HG03095 (cell line): ENCODE results near the gene SRY.
"Not testable (repeated sequence)": the region's sequence is repeated elsewhere in the genome, so short reads cannot be mapped to it uniquely, and the experiment has no call there.

Experiments
- ATAC-seq: cut with Tn5 transposase; IDR thresholded peaks from one replicate; pipeline ENCODE4 v1.9.1; 2021; ENCODE audit warnings: moderate library complexity; ENCODE audit not compliant: unreplicated experiment

Gene SRY

DNA sequence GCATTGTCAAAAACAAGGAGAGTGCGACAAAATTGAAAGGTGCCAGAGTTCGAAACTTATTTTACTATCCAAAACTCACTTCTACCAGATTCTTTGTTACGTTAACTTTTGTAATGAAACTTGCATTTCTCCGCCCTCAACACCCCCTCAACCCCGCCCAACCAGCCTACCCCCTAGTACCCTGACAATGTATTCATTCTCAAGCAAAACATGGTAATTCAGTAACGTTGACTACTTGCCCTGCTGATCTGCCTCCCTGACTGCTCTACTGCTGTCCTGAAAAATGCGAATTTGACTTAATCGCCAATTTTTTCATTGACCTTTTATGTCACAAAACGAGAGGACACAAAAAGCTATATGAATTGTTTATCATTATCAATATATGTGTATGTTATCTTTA, at the start of gene SRY:
TSS of gene SRY (minus strand) at position 83 of the 400 bp plus-strand sequence. CDS start at position 4, 79 bp downstream.
- no peak for ATAC-seq

DNA sequence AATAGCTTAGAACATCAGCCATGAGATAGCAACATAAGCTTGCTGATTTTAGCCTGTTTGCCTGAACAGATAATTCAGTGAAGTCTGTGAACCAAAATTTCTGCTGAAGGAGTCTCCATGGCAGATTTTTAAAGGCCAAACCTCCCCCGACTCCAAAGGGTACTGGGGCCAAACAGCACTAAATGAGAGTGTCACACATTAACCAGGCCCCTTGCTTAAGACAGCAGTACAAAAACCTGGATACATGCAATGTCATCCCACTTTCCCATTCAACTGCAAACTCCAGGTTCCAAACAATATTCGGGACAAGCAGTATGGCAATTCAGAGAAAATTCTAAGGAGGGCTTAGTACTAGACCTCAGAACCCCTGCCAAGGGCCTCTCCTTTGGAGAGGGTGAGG, 49.6 kb upstream of the SRY start:
- no peak for ATAC-seq

DNA sequence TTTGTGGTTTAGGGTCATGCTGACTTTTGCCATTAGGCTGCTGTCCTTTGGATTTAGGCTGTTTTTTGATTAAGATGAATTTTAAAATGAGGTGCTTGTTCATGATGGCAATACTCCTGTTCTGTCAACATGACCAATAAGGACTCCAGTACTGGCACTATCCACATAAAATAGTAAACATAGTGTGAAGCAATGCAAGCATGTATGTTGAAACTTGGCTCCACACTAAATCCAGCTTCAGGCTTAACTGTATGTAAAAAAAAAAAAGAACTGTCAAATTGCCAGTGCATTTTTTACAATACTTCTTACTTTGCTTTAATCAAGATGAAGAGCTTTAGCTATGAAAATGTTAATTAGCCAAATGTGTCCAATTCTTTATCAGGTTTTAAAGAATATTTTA, 47.7 kb upstream of the SRY start:
- ATAC-seq = no peak

DNA sequence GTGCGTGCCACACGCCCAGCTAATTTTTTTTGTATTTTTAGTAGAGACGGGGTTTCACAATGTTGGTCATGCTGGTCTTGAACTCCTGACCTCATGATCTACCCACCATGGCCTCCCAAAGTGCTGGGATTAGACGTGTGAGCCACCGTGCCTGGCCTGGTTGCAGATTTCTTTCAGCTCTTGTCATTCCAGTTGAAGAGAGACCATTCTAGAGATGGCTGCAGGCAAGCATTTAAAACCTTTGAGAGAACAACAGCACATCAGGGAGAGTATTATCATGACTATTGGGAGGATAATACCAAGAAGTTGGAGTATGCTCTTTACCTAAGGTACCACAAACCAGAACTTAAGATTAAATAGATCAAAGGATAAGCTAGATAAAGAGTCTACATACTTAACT, 41.0 kb upstream of the SRY start:
- ATAC-seq = no peak

DNA sequence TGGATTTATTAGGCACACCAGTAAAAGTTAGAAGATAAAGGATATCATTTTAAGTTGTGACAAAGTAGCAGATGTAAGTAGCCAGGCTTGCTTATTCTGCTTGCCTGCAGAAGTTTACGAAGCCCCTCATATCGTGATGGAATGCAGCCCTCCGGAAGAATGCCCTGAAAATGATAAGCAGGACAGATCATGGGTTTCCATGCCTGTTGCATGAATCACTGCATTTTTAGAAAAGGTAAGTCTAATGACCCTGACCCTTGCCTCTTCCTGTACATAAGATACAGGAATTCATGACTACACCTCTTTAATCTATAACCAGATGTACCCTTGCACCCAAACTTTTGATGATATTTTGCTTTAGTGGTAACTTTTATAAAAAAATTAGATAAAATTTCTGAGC, 37.0 kb upstream of the SRY start:
- ATAC-seq = no peak

DNA sequence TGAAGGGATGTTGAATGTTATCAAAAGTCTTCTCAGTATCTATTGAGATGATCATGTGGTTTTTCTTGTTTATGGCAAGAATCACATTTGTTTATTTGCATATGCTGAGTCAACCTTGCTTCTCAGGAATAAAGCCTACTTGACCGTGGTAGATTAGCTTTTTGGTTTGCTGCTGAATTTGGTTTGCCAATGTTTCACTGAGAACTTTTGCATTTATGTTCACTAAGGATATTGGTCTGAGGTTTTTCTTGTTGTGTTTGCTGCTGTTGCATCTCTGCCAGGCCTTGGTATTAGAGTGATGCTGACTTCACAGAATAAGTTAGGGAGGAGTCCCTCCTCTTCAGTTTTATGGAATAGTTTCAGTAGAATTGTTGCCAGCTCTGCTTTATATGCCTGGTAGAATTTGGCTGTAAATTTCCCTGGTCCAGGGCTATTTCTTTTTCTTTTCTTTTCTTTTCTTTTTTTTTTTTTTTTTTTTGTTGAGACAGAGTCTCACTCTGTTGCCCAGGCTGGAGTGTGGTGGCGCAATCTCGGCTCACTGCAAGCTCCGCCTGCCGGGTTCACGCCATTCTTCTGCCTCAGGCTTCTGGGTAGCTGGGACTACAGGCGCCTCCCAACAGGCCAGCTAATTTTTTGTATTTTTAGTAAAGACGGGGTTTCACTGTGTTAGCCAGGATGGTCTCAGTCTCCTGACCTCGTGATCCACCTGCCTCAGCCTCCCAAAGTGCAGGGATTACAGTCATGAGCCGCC, 29.8 kb upstream of the SRY start:
- ATAC-seq = not testable (repeated sequence)

DNA sequence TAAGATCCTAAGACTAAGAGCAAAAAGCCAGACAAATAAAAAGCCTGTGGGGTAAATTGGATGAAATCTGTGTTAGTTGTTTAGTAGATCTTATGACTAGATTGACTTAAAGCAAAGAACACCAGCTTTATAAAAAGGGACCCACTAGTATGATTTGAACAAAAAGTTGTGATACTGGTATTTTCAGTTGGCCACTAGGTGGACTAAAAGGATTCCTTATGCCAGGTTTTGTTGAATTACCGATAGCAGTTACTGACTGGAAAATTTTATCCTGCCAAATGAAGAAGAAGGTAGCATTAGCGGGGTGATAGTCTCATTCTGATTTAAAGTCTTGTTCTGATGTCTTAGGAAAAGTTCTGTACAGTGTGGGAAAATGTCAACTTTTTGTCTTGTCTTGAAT, 12.8 kb upstream of the SRY start:
- no peak for ATAC-seq

DNA sequence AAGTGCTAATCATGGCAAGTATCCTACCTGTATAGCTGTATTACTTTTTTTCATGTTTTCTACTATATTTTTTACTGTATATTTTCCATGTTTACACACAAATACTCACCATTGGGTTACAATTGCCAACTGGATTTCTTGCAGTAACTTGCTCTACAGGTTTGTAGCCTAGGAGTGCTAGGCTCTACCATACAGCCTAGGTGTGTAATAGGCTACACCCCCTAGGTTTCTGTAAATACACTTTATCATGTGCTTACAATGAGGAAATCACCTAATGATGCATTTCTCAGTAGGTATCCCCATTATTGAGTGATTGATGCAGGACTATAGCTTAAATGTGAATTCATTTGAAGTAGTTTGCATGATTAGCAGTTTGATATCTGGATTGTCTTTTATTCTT, 10.5 kb upstream of the SRY start:
- ATAC-seq = no peak

DNA sequence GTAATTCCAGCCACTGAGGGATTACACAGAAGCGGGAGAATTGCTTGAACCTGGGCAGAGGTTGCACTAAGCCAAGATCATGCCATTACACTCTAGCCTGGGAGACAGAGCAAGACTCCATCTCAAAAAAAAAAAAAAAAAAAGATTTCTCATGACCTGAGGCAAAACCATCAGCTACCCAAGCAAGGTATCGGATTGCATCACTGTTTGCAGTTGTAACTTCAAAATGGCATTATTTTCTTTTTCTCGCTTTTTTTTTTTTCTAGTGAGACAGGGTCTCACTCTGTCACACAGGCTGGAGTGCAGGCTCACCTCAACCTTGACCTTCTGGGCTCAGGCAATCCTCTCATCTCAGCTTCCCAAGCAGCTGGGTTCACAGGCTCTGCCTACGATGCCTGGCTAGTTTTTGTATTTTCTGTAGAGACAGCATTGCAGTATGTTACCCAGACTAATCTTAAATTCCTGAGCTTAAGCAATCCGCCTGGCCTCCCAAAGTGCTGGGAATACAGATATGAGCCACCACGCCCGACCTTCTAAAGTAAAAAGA, 9.6 kb upstream of the SRY start:
- ATAC-seq = no peak

DNA sequence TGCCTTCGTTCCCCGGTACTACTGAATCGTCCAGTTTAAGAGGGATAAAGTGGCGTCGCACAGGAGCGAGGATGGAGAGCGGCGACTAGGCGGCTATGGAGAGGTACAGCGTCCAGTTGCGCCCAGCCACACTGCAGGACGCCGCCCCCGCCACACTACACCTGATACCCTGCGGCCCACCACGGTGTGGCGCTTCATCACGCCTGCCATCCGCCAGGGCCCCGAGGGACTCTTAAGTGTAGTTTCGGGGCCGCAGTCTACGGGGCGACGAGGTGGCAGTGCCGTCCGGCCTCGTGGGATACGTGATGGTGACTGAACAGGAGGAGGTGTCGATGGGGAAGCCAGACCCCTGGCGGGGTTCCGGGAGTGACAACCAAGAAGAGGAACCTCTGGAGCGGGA, 2.3 kb upstream of the SRY start:
- no peak for ATAC-seq

DNA sequence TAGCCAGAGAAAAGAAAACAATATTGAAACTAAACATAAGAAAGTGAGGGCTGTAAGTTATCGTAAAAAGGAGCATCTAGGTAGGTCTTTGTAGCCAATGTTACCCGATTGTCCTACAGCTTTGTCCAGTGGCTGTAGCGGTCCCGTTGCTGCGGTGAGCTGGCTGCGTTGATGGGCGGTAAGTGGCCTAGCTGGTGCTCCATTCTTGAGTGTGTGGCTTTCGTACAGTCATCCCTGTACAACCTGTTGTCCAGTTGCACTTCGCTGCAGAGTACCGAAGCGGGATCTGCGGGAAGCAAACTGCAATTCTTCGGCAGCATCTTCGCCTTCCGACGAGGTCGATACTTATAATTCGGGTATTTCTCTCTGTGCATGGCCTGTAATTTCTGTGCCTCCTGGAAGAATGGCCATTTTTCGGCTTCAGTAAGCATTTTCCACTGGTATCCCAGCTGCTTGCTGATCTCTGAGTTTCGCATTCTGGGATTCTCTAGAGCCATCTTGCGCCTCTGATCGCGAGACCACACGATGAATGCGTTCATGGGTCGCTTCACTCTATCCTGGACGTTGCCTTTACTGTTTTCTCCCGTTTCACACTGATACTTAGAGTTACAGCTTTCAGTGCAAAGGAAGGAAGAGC, 488 bp downstream of the SRY start:
- ATAC-seq = no peak
